ENCODE measurements around the gene SPAG17.

DNA sequence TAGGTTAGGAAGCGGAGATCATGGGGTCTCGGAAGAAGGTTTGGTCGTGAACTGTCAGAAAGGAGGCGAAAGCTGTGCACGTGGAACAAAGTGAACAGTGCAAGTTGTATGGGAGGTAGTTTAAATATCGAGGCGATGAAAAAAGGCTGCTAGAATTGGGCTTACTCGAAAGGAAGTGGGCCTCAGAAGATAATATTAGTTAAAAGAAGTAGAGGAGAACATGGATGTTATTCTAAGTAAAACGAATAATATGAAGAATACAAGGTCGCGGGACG is 254.9 kb downstream of the SPAG17 start:
- TF ChIP-seq, protein P1, sequence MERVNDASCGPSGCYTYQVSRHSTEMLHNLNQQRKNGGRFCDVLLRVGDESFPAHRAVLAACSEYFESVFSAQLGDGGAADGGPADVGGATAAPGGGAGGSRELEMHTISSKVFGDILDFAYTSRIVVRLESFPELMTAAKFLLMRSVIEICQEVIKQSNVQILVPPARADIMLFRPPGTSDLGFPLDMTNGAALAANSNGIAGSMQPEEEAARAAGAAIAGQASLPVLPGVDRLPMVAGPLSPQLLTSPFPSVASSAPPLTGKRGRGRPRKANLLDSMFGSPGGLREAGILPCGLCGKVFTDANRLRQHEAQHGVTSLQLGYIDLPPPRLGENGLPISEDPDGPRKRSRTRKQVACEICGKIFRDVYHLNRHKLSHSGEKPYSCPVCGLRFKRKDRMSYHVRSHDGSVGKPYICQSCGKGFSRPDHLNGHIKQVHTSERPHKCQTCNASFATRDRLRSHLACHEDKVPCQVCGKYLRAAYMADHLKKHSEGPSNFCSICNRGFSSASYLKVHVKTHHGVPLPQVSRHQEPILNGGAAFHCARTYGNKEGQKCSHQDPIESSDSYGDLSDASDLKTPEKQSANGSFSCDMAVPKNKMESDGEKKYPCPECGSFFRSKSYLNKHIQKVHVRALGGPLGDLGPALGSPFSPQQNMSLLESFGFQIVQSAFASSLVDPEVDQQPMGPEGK (CRISPR knock-in tag; IDR thresholded peaks at IDR 0.05; ENCODE audit: borderline replicate concordance) = no peak
- TF ChIP-seq ISL1 (CRISPR knock-in tag; IDR thresholded peaks at IDR 0.05) = no peak
- no peak for TF ChIP-seq PPARA (CRISPR knock-in tag; IDR thresholded peaks at IDR 0.05; ENCODE audit: borderline replicate concordance)
- no peak for TF ChIP-seq ZNF565 (CRISPR knock-in tag; conservative IDR thresholded peaks at IDR 0.05; ENCODE audit: low read depth)
- no peak for TF ChIP-seq TCF4 (CRISPR knock-in tag; IDR thresholded peaks at IDR 0.05; ENCODE audit: borderline replicate concordance)
- TF ChIP-seq ZFP3 (CRISPR knock-in tag; IDR thresholded peaks at IDR 0.05) = no peak
- no peak for TF ChIP-seq RARB (CRISPR knock-in tag; IDR thresholded peaks at IDR 0.05)
- no peak for TF ChIP-seq ARNTL (CRISPR knock-in tag; IDR thresholded peaks at IDR 0.05; ENCODE audit: borderline replicate concordance, low read depth)
- no peak for TF ChIP-seq BACH2 (CRISPR knock-in tag; IDR thresholded peaks at IDR 0.05; ENCODE audit: borderline replicate concordance)
- no peak for TF ChIP-seq ZNF8 (CRISPR knock-in tag; IDR thresholded peaks at IDR 0.05)

Measured in SK-N-SH treated with all-trans-retinoic acid at 6 μM for 48 hours (cell line).